DMS79 treated with DMSO at 0.1 percent for 48 hours (cell line): Measurements from ENCODE around the gene DLG1.

Source experiments
- DNase-seq: peaks from one replicate; lab custom pipeline; 2025; lab: John Stamatoyannopoulos, UW

Gene DLG1

DNA sequence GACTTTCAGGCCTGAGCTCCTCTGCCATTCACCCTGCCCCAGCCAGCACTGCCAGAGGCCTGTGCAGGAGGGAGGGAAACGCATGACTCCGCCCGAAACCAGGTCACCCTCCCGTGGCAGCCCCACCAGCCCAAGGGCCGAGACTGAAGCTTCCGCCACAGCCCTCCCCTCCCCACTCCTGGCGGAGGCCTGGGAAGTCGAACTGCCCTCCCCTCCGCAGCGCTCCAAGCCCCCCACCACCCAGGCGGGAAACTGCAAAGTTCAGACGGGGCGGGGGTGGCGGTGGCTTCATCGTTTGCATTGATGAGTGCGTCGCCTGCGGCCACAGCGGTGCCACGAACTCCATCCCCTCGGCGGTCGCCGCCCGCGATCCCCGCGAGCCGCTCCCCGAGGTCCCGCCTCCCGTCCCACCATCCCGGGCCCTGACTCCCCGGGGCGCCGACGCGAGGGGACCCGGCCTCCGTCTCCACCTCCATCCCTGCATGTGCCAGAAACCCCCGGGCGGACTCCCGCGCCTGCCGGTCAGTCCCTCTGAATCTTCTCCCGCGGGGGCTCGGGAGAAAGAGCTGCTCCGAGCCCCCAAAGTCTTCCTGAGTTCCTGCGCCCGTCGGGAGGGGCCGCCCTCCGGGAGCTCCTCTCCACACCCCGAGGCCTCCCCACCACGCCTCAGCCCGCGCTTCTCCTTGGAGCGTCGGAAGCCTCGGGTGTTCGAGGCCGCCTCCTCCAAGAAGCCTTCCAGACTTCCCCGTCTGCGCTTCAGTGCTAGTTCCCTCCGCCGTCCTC, 269.5 kb downstream of the DLG1 start:
- peak; percentile 34 for DNase-seq

DNA sequence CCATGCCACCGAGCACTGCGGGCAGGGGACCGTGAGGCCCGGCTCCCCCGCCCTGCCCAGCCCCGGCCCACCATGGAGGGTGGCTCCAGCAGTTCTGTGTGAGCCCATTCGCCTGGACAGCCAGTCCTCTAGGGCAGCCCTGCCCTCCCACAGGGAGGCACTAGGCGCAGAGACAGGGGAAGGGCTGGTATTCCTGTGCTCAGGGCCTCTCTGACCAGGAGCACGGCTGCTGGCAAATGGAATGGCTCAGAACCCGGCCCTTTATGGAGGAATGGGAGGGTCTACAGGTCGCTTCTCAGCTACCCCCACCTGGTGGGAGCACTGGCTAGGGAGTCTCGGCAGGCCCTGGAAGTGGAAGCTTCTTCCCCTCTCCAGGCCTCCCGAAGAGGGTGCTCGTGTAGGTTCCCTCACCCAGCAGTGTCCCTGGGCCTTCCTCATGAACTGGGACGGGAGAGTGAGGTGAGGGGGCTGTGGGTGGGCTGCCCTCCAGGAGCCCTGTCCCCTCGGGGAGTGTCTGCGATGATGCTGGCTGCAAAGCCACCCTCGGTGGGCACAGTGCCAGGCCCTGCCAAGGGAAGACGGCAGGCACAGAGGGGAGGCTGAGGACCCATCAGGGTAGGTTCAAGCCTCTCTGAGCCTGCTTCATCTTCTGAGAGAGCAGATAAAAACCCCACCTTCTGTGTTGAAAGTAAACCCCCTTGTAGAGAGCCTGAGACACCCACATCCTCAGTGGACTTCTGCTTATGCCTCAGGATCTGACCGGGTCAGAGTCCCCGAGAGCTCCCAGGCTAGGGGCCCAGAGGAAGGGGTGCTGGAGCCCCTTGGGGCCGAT, 270.3 kb downstream of the DLG1 start:
- no peak for DNase-seq

GRCh38 chr3:197027151-197027895, 271.1 kb downstream of the DLG1 start:
- DNase-seq = no peak

DNA sequence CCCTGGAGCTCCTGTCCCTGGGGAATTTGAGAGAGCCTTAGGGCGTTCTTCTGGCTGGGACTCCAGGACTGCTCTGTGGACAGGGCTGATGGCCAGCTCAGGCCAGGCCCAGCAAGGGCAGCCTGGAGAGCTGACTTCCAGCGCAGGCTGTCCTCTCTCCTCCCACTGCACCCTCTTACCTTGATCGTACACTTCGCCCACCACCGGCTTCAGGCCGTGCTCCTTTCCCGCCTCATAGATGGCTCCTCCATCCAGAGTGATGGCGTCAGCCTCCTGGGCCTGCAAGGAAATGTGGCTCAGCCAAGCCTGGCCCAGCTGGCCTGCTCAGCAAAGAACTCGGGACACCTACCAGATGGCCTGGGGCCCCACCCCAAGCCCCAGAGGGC, 271.9 kb downstream of the DLG1 start:
- no peak for DNase-seq

DNA sequence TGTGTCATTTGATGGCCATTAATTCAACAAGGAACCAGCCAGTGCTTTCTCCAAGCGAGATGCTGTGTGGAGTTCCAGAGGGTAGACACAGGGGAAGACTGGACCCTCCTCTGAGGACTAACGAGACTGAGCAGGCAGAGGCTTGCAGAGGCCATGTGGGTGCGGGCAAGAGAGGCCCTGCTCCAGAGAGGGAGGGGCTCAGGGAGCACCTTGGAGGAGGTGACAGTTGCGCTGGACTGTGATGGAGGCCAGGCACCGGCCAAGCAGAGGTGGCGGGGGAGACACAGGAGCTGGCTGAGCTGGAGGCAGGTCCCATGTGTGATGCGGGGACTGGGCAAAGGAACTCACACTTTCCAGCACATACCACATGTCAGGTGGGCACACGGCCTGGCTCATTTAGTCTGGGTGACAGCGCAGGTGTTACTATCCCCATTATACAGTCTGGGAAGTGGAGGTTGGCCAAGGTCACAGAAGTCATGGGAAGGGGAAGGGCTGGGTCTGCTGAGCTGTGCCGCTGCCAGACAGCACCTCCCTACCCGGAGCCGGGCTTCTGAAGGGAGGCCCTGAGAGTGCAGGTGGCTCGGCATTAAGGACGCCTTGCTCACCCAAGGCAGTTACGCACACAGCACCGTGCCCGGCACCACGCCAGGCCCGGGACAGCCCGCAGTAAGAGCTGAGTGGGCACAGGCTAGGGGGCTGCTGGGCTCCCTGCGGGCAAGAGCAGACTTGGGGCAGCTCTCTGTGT, 272.5 kb downstream of the DLG1 start:
- DNase-seq = no peak

GRCh38 chr3:197024881-197025735, 273.3 kb downstream of the DLG1 start:
- DNase-seq = no peak

GRCh38 chr3:197023998-197024651, 274.3 kb downstream of the DLG1 start:
- DNase-seq = peak; percentile 82

DNA sequence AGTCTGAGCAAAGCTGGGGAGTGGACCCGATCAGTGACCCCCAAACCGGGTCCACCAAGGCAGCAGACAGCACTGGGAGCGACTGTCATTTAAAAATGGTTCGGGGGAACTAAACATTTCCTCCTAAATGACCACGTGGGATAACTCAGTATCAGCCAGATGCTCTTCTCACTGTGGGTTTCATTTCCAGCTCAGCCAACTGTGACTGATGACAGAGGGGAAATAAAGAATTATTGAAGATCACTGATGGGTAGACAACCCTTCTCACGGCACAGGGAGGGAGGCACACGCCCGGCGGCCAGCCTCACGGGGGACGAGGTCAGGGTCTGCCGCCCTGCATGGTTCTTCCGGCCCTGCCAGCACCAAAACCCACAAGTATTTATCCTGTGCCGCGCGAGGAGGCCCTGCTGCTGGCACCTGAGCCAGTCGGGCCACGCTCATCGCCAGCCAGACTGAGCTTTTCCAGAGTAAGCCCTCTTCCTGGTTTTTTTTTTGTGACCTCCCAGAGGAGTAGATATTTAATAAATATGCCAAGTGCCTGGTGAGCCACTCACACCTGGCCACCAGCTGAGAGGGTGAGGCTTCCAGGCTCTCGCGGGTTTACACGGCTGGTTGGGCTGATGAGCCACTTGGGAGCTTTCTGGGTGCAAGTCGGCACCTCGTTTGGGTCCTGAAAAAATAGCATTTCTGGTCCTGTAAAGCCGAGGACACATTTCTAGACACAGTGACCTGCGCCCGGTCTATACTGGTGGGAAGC, 275.0 kb downstream of the DLG1 start:
- peak; percentile 96 for DNase-seq

DNA sequence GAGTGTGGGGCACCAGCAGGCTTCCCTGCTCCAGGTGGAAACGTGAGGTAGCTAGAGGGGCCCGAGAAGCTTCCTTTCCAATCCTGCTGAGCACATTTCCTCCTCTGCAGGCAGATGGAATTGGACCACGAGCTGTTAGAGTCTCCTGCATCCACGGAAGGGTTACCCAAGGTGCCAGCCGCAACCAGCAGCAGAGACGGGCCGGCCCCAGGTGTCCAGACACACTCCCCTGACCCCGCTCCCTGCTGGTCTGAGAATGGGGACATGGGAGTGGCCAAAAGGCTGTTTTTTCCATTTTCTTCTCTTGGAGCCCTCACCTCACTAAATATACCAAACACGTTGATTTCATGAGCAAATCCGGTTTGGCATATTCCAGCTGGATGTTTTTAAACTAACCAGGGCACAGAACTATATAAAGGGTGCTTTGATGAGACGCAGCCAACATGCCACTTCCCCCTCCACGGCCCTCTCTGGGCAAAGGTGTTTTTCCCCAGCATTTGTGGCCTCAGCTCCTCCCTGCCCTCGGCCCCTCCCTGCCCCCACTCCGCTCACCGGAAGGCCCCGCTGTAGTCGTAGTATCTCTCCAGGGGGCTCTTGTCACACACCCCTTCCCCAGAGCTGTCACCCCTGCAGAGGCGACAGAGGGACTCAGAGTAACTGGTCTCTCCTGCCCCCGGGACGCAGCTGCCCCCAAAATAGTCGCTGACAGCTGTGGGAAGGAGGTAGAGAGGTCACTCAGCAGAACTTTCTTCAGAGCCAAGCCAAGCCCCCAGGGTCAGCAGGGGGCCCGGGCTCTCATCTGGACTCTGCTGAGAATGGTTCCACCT, 275.8 kb downstream of the DLG1 start:
- DNase-seq = no peak

- DNase-seq = no peak
Measured at GRCh38 chr3:197021729-197022404, 276.5 kb downstream of the DLG1 start.

- no peak for DNase-seq
Measured at GRCh38 chr3:197021231-197021630, 277.2 kb downstream of the DLG1 start.

DNA sequence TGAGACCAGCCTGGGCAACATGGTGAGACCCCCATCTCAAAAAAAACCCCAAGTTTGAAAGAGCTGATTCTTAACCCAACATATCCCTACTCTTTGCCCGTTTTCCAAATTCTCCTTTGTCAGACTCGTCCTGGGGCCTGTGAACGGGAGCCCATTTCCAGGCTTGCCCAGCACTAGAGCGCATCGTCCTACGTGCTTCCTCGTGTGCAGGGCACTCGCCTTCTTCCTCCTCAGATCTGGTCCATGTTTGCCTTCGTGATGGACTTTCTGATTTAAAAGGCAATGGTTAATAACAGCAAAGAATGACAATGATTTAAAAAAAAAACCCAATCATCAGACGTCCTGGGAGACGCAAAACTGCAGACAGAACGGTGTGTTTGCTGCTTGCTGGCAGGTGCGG, 278.9 kb downstream of the DLG1 start:
- no peak for DNase-seq

DNA sequence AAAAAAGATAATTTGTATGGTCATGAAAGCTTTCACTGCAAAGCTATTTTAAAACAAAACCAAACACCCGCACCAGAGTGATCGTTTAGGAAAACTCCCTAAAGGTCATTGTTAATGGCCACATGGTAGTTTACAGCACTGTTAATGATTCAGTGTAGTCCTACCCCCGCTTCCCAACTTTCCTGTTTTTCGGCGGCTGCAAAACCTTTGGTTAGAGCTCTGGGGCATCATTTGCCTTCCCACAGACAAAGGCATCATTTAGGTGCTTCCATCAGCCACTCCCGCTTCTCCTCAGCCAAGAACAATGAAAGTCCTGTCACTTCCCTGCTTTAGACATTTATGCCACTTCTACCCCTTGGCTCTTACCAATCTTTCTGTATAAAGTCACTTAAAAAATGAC, 279.4 kb downstream of the DLG1 start:
- no peak for DNase-seq

DNA sequence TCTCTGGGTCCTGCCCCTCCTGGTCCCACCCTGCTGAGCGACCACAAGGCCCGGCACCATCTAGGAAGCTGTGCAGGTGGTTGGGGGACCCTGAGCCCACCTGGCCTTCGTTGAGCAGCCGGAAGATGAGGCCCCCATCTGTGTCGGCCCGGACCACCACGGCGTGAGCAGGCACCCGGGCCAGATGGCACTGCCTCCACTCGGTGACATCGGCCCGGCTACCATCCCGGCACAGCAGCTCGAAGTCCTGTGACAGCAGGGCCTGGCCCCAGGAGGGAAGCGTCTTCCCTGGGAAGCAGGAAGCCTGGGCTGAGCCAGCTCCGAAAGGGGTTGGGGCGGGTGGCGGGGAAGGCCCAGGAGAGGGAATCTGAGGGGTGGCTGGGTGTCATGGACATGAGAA, 281.4 kb downstream of the DLG1 start:
- no peak for DNase-seq

GRCh38 chr3:197015790-197016736, 282.3 kb downstream of the DLG1 start:
- DNase-seq = no peak

DNA sequence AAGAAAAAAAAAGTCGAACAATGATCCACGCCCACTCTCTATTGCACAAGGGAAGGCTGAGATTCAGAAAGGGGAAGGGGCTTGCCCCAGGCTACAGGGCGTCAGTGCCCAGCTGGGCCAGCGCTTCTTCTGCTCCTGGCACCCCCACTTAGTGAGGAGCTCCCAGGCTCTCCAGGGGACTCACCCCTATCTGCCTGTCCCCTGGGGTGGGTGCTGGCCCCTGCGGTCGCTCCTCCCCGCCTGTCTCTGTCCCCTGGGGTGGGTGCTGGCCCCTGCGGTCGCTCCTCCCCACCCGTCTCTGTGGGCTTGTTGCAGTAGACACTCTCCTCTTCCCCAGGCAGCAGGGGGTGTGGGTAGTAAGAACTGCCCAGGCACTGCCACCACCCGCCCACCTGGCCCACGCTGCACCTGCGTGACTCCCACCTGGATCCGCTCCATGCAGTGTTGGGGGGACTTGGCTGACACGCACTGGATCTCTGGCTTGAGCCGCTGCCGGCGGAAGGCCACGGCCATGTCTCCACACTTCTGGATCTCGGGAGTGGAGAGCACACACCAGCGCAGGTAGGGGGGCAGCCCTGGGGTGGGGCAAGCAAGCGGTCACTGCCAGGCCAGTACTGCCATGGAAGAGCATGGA, 283.4 kb downstream of the DLG1 start:
- no peak for DNase-seq

DNA sequence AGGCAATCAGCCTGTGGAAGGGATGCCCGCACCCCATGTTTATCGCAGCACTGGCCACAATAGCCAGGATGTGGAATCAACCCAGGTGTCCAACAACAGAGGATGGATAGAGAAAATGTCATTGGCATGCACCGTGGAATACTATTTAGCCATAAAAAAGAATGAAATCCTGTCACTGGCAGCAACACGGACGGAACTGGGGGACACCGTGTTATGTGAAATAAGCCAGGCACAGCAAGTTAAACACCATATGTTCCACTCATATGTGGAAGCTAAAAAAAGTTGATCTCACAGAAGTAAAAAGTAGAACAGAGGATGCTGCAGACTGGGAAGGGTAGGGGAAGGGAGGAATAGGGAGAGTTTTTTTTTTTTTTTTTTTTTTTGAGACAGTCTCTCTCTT, 284.4 kb downstream of the DLG1 start:
- no peak for DNase-seq
